Lower lobe of right lung (tissue), 2 donors: ENCODE measurements around the gene TPSD1. TPM values are rescaled to one million over a fixed set of nuclear protein-coding genes. Genes with fewer than 3 reads are reported as not detected.

ENCODE experiments used
- ATAC-seq, 2 donors: fragments of 200-7000 bp; cut with Tn5 transposase; one replicate each; pipeline ENCODE4 v1.9.1; 2020 to 2022; ENCODE audit warnings: mild to moderate bottlenecking in 2 of 2, moderate library complexity in 2 of 2
- DNase-seq: peaks from one replicate; pipeline ENCODE4 v3.0.0-alpha.2; 2020
- H3K27ac ChIP-seq: fragments of 200-600 bp; one replicate; pipeline ENCODE4 v1.8.0; 2022
- H3K27me3 ChIP-seq: fragments of 200-600 bp; one replicate; pipeline ENCODE4 v1.8.0; 2022; ENCODE audit warnings: low read depth
- H3K36me3 ChIP-seq: fragments of 200-600 bp; one replicate; pipeline ENCODE4 v1.8.0; 2022; ENCODE audit warnings: mild to moderate bottlenecking
- H3K4me1 ChIP-seq: fragments of 200-600 bp; one replicate; pipeline ENCODE4 v1.8.0; 2022
- H3K4me3 ChIP-seq: fragments of 200-600 bp; one replicate; pipeline ENCODE4 v1.8.0; 2022; ENCODE audit warnings: mild to moderate bottlenecking
- H3K9me3 ChIP-seq: fragments of 200-600 bp; one replicate; pipeline ENCODE4 v1.8.0; 2022
- CTCF ChIP-seq: fragments of 200-600 bp; IDR thresholded peaks from one replicate; pipeline ENCODE4 v1.8.0; 2022; ENCODE audit warnings: antibody characterized with exemption, mild to moderate bottlenecking
- intact Hi-C: fragments of 100-400 bp; cut with DNase I; formaldehyde crosslinking; loops from one replicate; pipeline ENCODE4 v1.11.0; 2022
- total RNA-seq: library from RNA; stranded (reverse); fragmentation: NEBNext Ultra II Directional; extraction: Animal tissue kit (Norgen Biotek cat#: 25700); gene quantifications from one replicate; pipeline ENCODE4 v1.2.1, GENCODE V29; 2021
- donor health status: DM: no; HTN: yes; CAD: no; lungs with severe emphysema.

The TPSD1 gene
- total RNA-seq, 1 donor from 2014 or later, result 9.6 TPM

GRCh38 chr16:1272453-1273198 lies 16.8 kb downstream of the TPSD1 start:
- H3K27me3 ChIP-seq, result peaks cover 25% of the 10 kb centered on the region
- H3K4me3 ChIP-seq, result no peak overlapping the region
- no peak for TF ChIP-seq CTCF
- no peak overlapping the region for H3K27ac ChIP-seq
- DNase-seq (no peak), ATAC-seq (no peak)
- H3K9me3 ChIP-seq, result no peaks in the 10 kb centered on the region
- no peaks in the 10 kb centered on the region for H3K36me3 ChIP-seq
- intact Hi-C loops, result no loop called here
- H3K4me1 ChIP-seq, result peaks cover 5% of the 10 kb centered on the region

GRCh38 chr16:1273816-1274215 lies 17.9 kb downstream of the TPSD1 start:
- no peak overlapping the region for H3K27ac ChIP-seq
- H3K27me3 ChIP-seq, result peaks cover 34% of the 10 kb centered on the region
- DNase-seq (no peak), ATAC-seq (no peak)
- no peaks in the 10 kb centered on the region for H3K36me3 ChIP-seq
- intact Hi-C loops, result no loop called here
- H3K4me1 ChIP-seq, result peaks cover 5% of the 10 kb centered on the region
- no peak for TF ChIP-seq CTCF
- no peaks in the 10 kb centered on the region for H3K9me3 ChIP-seq
- H3K4me3 ChIP-seq, result no peak overlapping the region

GRCh38 chr16:1274767-1275166 lies 18.9 kb downstream of the TPSD1 start:
- no peaks in the 10 kb centered on the region for H3K36me3 ChIP-seq
- H3K9me3 ChIP-seq, result no peaks in the 10 kb centered on the region
- ATAC-seq (no peak), DNase-seq (no peak)
- peaks cover 36% of the 10 kb centered on the region for H3K27me3 ChIP-seq
- intact Hi-C loops, result no loop called here
- peaks cover 5% of the 10 kb centered on the region for H3K4me1 ChIP-seq
- H3K27ac ChIP-seq, result no peak overlapping the region
- TF ChIP-seq CTCF, result no peak
- H3K4me3 ChIP-seq, result no peak overlapping the region

- no peak overlapping the region for H3K27ac ChIP-seq
- no peak overlapping the region for H3K4me3 ChIP-seq
- intact Hi-C loops, result no loop called here
- ATAC-seq (no peak), DNase-seq (no peak)
- H3K27me3 ChIP-seq, result peaks cover 35% of the 10 kb centered on the region
- H3K4me1 ChIP-seq, result peaks cover 5% of the 10 kb centered on the region
- no peaks in the 10 kb centered on the region for H3K9me3 ChIP-seq
- no peaks in the 10 kb centered on the region for H3K36me3 ChIP-seq
- no peak for TF ChIP-seq CTCF
Observed at GRCh38 chr16:1275791-1276579, 20.1 kb downstream of the TPSD1 start.

GRCh38 chr16:1276580-1276878 lies 20.7 kb downstream of the TPSD1 start:
- Histone ChIP-seq H3K27me3 (peaks cover 35% of the 10 kb centered on the region), H3K4me1 (peaks cover 5% of the 10 kb centered on the region), H3K9me3 (no peaks in the 10 kb centered on the region), H3K27ac (no peak overlapping the region), H3K4me3 (no peak overlapping the region), H3K36me3 (no peaks in the 10 kb centered on the region)
- DNase-seq (no peak), ATAC-seq (no peak)
- no peak for TF ChIP-seq CTCF
- intact Hi-C loops, result no loop called here
